Left ventricle myocardium inferior (tissue), 1 donor: ENCODE measurements around the gene NEUROD2. TPM values are rescaled to one million over a fixed set of nuclear protein-coding genes. Genes with fewer than 3 reads are reported as not detected.

Experiments
- DNase-seq: peaks from one replicate; pipeline ENCODE4 v3.0.0-alpha.2; 2020
- H3K27ac ChIP-seq: fragments of 200-600 bp; replicated peaks from 2 replicates; pipeline ENCODE4 v1.8.0; 2021
- H3K27me3 ChIP-seq: fragments of 200-600 bp; 2 replicates; pipeline ENCODE4 v1.8.0; 2021; ENCODE audit warnings: low read depth
- H3K36me3 ChIP-seq: fragments of 200-600 bp; 2 replicates; pipeline ENCODE4 v1.8.0; 2021
- H3K4me1 ChIP-seq: fragments of 200-600 bp; 2 replicates; pipeline ENCODE4 v1.8.0; 2021
- H3K4me3 ChIP-seq: fragments of 200-600 bp; 2 replicates; pipeline ENCODE4 v1.8.0; 2021; ENCODE audit warnings: mild to moderate bottlenecking, moderate library complexity
- H3K9me3 ChIP-seq: fragments of 200-600 bp; replicated peaks from 2 replicates; pipeline ENCODE4 v1.8.0; 2021
- CTCF ChIP-seq: fragments of 200-600 bp; IDR thresholded peaks from 2 replicates; pipeline ENCODE4 v1.8.0; 2021; ENCODE audit warnings: antibody characterized with exemption, mild to moderate bottlenecking, borderline replicate concordance
- intact Hi-C: fragments of 100-400 bp; cut with micrococcal nuclease; formaldehyde crosslinking; loops from one replicate; pipeline ENCODE4 v1.11.0; 2022
- total RNA-seq: library from RNA; stranded (reverse); fragmentation: NEBNext Ultra II Directional; extraction: Animal tissue kit (Norgen Biotek cat#: 25700); gene quantifications from one replicate; pipeline ENCODE4 v1.2.1, GENCODE V29; 2021
- donor health status: DM: no; HTN: yes; CAD: no; lungs with severe emphysema.

The NEUROD2 gene
- total RNA-seq, 1 donor from 2014 or later: not detected

- DNase-seq: peak; percentile 66
- no peaks in the 10 kb centered on the region for H3K9me3 ChIP-seq
- no peaks in the 10 kb centered on the region for H3K36me3 ChIP-seq
- H3K27ac ChIP-seq: peak overlapping the region; percentile 60
- H3K27me3 ChIP-seq: peaks cover 41% of the 10 kb centered on the region
- H3K4me3 ChIP-seq: peak overlapping the region; percentile 70
- TF ChIP-seq CTCF: no peak
- intact Hi-C loops: no loop called here
- H3K4me1 ChIP-seq: peaks cover 18% of the 10 kb centered on the region
Measured at GRCh38 chr17:39617446-39618245, 9.9 kb upstream of the NEUROD2 start.

- no peak for TF ChIP-seq CTCF
- peak overlapping the region; percentile 70 for H3K4me3 ChIP-seq
- no peaks in the 10 kb centered on the region for H3K9me3 ChIP-seq
- H3K27ac ChIP-seq: no peak overlapping the region
- DNase-seq: no peak
- H3K36me3 ChIP-seq: no peaks in the 10 kb centered on the region
- H3K27me3 ChIP-seq: peaks cover 47% of the 10 kb centered on the region
- peaks cover 14% of the 10 kb centered on the region for H3K4me1 ChIP-seq
- intact Hi-C loops: no loop called here
Measured at GRCh38 chr17:39617100-39617445, 9.4 kb upstream of the NEUROD2 start.

DNA sequence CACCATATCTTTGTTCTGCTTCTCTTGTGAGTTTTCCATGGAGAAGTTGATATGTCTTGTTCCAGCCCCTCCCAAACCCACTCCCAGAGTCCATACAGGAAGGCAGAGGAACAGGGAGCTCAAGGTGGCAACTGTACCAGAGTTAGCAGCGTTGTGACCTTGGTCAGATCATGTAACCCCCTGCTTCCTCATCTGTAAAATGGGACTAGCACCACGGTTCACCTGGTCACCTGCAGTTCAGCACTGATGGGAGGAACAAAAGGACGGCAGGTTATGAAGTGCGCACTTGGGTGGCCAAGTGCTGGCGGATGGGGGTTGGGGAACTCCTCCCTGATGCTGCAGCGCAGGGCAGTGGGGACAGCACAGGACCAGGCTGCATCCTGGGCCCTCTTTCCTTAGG, 7.7 kb upstream of the NEUROD2 start:
- H3K27me3 ChIP-seq: peaks cover 63% of the 10 kb centered on the region
- H3K27ac ChIP-seq: no peak overlapping the region
- no peaks in the 10 kb centered on the region for H3K9me3 ChIP-seq
- H3K4me3 ChIP-seq: no peak overlapping the region
- DNase-seq: no peak
- intact Hi-C loops: no loop called here
- TF ChIP-seq CTCF: no peak
- H3K36me3 ChIP-seq: no peaks in the 10 kb centered on the region
- peaks cover 13% of the 10 kb centered on the region for H3K4me1 ChIP-seq

- Histone ChIP-seq H3K4me3 (no peak overlapping the region), H3K9me3 (no peaks in the 10 kb centered on the region), H3K4me1 (peaks cover 13% of the 10 kb centered on the region), H3K27me3 (peaks cover 71% of the 10 kb centered on the region), H3K36me3 (no peaks in the 10 kb centered on the region), H3K27ac (no peak overlapping the region)
- no peak for DNase-seq
- no peak for TF ChIP-seq CTCF
- intact Hi-C loops: no loop called here
Measured at GRCh38 chr17:39614545-39615157, 6.9 kb upstream of the NEUROD2 start.

- Histone ChIP-seq H3K4me1 (peaks cover 10% of the 10 kb centered on the region), H3K9me3 (no peaks in the 10 kb centered on the region), H3K27ac (no peak overlapping the region), H3K4me3 (no peak overlapping the region), H3K36me3 (no peaks in the 10 kb centered on the region), H3K27me3 (peaks cover 88% of the 10 kb centered on the region)
- TF ChIP-seq CTCF: no peak
- intact Hi-C loops: no loop called here
- no peak for DNase-seq
Measured at GRCh38 chr17:39612935-39613464, 5.3 kb upstream of the NEUROD2 start.
